Uterus (tissue), 2 donors: Measurements from ENCODE around the gene MAP2K6.

Experiments used
- POLR2A ChIP-seq, 2 donors: fragments of 450-650 bp; IDR thresholded peaks; one replicate each; pipeline ENCODE4 v1.6.1; 2016; ENCODE audit warnings: antibody characterized with exemption in 2 of 2, mild to moderate bottlenecking in 1 of 2, moderate library complexity in 1 of 2
- TF ChIP-seq, protein P1 (sequence below), 4 experiments: fragments of 200-600 bp in 2 of 4; fragments of 450-650 bp in 2 of 4; sonication (generic) in 2 of 4; IDR thresholded peaks; one replicate each; pipeline ENCODE4 v1.5.1; 2016 to 2019; ENCODE audit warnings: antibody characterized with exemption in 4 of 4, mild to moderate bottlenecking in 2 of 4, moderate library complexity in 1 of 4

GRCh38 chr17:69478916-69479315, 64.4 kb downstream of the MAP2K6 start:
- TF ChIP-seq, protein P1, sequence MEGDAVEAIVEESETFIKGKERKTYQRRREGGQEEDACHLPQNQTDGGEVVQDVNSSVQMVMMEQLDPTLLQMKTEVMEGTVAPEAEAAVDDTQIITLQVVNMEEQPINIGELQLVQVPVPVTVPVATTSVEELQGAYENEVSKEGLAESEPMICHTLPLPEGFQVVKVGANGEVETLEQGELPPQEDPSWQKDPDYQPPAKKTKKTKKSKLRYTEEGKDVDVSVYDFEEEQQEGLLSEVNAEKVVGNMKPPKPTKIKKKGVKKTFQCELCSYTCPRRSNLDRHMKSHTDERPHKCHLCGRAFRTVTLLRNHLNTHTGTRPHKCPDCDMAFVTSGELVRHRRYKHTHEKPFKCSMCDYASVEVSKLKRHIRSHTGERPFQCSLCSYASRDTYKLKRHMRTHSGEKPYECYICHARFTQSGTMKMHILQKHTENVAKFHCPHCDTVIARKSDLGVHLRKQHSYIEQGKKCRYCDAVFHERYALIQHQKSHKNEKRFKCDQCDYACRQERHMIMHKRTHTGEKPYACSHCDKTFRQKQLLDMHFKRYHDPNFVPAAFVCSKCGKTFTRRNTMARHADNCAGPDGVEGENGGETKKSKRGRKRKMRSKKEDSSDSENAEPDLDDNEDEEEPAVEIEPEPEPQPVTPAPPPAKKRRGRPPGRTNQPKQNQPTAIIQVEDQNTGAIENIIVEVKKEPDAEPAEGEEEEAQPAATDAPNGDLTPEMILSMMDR (IDR thresholded peaks at IDR 0.05): no peak
- no peak for TF ChIP-seq POLR2A (IDR thresholded peaks at IDR 0.05)
